ENCODE results near the gene TGFBR1.

Gene TGFBR1

DNA sequence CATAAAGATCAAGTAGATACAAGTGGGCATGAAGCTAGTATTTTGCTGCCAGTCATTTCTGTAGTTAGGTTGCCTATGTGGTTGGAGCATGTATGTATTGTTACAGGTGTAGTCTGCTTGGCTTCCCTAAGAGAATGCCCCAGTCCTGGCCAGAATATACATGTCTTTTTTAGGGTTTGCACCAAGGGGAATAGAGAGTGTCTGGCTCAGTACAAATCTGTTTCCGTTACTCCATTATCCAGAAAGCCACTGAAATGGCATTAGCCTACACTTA is 23.2 kb downstream of the TGFBR1 start:
- TF ChIP-seq, protein P1, sequence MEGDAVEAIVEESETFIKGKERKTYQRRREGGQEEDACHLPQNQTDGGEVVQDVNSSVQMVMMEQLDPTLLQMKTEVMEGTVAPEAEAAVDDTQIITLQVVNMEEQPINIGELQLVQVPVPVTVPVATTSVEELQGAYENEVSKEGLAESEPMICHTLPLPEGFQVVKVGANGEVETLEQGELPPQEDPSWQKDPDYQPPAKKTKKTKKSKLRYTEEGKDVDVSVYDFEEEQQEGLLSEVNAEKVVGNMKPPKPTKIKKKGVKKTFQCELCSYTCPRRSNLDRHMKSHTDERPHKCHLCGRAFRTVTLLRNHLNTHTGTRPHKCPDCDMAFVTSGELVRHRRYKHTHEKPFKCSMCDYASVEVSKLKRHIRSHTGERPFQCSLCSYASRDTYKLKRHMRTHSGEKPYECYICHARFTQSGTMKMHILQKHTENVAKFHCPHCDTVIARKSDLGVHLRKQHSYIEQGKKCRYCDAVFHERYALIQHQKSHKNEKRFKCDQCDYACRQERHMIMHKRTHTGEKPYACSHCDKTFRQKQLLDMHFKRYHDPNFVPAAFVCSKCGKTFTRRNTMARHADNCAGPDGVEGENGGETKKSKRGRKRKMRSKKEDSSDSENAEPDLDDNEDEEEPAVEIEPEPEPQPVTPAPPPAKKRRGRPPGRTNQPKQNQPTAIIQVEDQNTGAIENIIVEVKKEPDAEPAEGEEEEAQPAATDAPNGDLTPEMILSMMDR (IDR thresholded peaks at IDR 0.05; ENCODE audit: low read depth, low read length): no peak
- H3K4me3 ChIP-seq (replicated peaks in 1 of 2; ENCODE audit: low read depth in 2 of 2, low read length in 2 of 2): no peak overlapping the region
- DNase-seq (ENCODE audit: low read depth in 2 of 2): no peak

DNA sequence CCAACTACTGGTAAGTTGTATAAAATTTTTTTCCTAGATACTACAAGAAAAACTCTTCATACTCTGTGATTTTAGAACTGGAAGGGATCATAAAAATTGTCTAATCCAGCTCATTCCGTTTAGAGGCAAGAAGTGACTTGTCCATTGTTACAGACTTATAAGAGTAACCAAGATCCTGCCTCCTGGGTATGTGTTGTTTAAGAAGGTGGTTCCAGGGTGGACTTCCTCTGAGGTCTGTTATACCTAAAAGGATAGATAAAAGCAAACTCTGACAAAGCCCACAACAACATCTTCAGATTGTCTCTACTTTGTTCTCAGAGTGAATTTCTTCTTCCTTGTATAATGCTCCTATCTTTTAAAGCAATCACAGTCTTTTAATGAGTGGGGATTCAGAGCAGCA is 24.2 kb downstream of the TGFBR1 start:
- no peak for DNase-seq (ENCODE audit: low read depth in 2 of 2)
- H3K4me3 ChIP-seq (replicated peaks in 1 of 2; ENCODE audit: low read depth in 2 of 2, low read length in 2 of 2): no peak overlapping the region
- TF ChIP-seq, protein P1 (IDR thresholded peaks at IDR 0.05; ENCODE audit: low read depth, low read length): no peak

DNA sequence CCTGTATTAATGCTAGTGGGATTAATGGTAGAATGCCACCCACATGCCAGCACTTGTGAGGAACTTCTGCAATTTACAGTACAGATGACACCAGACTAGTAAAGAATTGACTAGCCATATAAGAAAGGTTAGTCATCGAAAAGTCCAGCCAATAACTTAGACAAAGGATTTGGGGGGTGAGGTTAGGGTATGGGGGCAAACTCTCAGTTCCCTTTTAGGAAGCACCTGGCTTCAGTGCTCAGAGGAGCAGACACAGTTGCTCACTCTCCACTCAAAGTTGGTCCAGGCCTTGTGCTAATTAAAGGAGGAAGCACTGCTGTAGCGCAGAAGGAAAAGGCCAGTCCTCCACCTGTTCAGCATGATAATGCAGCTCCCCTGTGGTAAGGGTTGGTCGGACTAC is 25.2 kb downstream of the TGFBR1 start:
- no peak overlapping the region for H3K4me3 ChIP-seq (replicated peaks in 1 of 2; ENCODE audit: low read depth in 2 of 2, low read length in 2 of 2)
- no peak for DNase-seq (ENCODE audit: low read depth in 2 of 2)
- TF ChIP-seq, protein P1 (IDR thresholded peaks at IDR 0.05; ENCODE audit: low read depth, low read length): no peak

DNA sequence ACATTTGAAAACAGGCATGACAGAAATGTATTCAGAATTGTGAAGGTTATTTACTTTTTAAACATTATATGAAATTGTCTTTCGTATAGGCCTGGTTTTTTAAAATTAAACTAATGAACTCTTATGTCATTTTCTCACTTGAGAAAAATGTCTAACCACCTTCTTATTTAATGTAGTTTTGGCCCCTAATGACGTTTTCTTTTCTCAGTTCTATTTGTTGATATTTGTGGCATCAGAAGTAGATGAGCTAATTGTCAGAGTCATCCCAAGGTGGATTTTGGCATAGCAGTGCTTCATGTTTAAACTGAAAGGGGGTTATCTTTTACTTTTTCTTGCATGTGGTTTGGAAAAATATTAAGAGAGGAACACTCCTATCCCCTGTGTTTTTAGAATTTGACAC is 28.2 kb downstream of the TGFBR1 start:
- TF ChIP-seq, protein P1 (IDR thresholded peaks at IDR 0.05; ENCODE audit: low read depth, low read length): no peak
- no peak for DNase-seq (ENCODE audit: low read depth in 2 of 2)
- H3K4me3 ChIP-seq (replicated peaks in 1 of 2; ENCODE audit: low read depth in 2 of 2, low read length in 2 of 2): no peak overlapping the region

DNA sequence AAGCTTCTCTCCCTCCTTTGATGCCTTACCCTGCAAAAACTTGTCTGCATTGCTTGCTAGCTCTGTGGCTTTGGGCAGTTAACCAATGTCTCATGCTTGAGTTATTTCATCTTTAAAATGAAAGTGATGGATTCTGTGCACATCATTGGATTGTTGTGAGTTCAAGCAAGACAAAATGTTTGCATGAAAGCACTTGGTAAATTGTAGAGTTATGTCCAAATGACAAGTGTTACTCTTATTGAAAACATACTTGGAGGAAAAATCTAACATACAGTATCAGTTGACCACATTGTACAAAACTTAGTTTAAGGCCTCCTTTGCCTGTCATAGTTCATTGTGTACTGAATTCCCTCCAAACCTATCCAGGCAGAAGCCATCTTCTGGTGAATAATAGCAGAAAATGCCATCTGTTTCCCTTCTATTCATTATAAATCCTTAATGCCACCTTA is 30.0 kb downstream of the TGFBR1 start:
- DNase-seq (ENCODE audit: low read depth in 2 of 2): peak; percentile 33 to 38
- H3K4me3 ChIP-seq (replicated peaks in 1 of 2; ENCODE audit: low read depth in 2 of 2, low read length in 2 of 2): no peak overlapping the region
- TF ChIP-seq, protein P1 (IDR thresholded peaks at IDR 0.05; ENCODE audit: low read depth, low read length): no peak

DNA sequence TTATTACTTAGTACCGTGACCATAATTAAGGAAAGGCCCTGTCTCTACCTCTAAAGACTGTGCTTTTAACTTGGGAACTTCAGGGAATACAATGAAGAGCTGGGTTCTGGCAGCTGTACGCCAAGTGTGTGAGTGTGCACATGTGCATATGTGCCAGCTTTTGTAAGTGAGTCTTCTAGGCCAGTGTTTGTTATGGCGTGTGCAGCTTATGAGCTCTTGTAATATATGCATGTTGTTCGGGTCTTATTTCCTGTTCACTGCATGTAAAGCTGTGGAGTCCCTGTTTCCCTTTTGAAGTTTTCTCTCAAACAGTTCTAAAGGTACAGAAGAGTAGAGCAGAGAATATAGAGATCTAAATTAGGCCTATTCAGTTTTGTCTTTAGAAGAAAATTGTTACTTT is 30.5 kb downstream of the TGFBR1 start:
- no peak overlapping the region for H3K4me3 ChIP-seq (replicated peaks in 1 of 2; ENCODE audit: low read depth in 2 of 2, low read length in 2 of 2)
- no peak for DNase-seq (ENCODE audit: low read depth in 2 of 2)
- TF ChIP-seq, protein P1 (IDR thresholded peaks at IDR 0.05; ENCODE audit: low read depth, low read length): no peak

DNA sequence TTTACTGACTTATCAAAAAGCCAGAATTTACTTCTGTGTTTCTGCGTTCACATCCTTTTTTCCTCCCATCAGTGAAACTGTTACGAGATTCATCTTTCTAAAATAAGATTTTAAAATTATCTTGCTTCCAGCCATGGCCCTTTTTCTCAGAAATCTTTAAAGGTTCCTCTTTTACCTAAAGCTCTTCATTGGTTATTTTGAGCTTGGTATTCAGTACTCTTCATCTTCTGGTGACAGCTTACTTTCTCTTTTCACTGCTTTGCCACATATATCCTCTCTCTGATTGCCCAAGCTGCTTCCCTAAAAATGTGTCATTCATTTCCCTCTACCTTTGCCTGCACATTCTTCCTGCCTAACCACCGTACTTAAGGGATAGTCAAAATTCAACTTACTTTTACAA is 32.3 kb downstream of the TGFBR1 start:
- no peak for DNase-seq (ENCODE audit: low read depth in 2 of 2)
- TF ChIP-seq, protein P1 (IDR thresholded peaks at IDR 0.05; ENCODE audit: low read depth, low read length): no peak
- no peak overlapping the region for H3K4me3 ChIP-seq (replicated peaks in 1 of 2; ENCODE audit: low read depth in 2 of 2, low read length in 2 of 2)
